NCI-H1092 (cell line): ENCODE results near the gene LGALS12.

Experiments
- DNase-seq: peaks from one replicate; lab custom pipeline; 2025; lab: John Stamatoyannopoulos, UW

Gene LGALS12, protein sequence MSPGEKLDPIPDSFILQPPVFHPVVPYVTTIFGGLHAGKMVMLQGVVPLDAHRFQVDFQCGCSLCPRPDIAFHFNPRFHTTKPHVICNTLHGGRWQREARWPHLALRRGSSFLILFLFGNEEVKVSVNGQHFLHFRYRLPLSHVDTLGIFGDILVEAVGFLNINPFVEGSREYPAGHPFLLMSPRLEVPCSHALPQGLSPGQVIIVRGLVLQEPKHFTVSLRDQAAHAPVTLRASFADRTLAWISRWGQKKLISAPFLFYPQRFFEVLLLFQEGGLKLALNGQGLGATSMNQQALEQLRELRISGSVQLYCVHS

DNA sequence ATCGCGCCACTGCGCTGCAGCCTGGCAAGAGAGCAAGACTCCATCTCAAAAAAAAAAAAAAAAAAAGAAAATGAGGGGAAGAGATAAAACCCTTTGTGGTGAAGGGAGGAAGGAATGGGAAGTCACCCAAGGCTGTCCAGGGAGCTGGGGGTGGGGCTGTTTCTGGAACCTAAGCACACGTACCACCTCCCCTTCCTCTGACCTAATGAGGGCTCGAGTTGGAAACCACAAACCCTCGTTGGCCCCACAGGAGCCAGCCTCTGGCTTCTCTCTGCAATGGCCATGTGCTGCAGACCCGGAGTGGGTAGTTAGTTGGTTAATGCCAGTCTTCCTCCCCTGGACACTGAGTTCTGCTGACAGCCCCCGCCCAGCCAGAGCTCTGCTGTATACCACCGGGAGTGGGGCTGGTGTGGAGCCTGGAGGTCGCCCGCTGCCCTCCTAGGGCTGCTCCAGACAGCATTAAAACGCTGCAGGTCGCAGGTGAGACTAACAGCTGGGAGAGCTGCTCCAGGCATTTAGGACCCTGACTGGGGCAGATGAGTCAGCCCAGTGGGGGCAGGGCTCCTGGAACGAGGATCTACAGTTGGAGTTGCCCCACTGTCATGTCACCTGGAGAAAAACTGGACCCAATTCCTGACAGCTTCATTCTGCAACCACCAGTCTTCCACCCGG is at the start of gene LGALS12:
Gene LGALS12 (plus strand): TSS at position 228 of the 672 bp plus-strand sequence. CDS start 375 bp downstream, at position 603.
- no peak for DNase-seq

DNA sequence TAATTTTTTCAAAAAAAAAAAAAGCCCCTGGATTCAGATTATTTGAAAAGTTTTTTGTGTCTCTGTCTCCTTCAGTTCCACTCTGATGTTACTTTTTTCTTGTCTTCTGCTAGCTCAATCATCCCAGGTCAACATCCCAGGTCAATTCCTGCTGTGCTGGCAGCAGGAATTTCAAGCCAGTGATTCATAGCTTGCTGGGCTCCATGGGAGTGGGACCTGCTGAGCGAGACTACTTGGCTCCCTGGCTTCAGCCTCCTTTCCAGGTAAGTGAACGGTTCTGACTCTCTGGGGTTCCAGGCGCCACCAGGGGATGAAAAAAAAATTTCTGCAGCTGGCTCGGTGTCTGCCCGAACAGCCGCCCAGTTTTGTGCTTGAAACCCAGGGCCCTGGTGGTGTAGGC is 46.3 kb upstream of the LGALS12 start:
- no peak for DNase-seq

DNA sequence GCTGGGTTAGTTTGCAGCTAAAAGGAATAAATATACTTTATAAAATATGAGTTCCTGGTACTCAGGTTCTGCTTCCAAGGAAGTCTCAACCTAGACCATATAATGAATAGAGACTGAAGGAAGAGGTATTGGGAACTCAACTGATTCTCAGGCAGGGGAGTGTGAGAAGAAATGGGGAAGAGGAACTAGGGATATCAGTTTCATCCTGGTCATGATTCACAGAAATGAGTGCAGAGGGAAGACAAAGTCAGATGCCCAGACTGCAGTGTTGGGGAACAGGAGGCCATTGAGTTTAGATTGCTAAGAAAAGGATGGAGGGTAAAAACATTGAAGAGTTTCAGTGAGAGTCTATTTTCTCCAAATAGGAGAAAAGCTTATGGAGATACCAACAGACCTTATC is 43.7 kb upstream of the LGALS12 start:
- no peak for DNase-seq

DNA sequence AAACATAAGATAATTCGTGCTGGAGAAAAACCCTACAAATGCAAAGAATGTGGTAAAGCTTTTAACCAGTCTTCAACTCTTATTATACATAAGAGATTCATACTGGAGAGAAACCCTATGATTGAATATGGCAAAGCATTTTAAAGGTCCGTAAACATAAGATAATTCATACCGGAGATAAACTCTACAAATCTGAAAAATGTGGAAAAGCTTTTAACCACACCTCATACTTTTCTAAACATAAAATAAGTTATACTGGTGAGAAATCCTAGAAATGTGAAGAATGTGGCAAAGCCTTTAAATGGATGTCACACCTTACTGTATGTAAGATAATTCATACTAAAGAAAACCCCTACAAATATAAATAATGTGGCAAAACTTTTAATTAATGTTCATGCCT is 35.6 kb upstream of the LGALS12 start:
- DNase-seq, result no peak

DNA sequence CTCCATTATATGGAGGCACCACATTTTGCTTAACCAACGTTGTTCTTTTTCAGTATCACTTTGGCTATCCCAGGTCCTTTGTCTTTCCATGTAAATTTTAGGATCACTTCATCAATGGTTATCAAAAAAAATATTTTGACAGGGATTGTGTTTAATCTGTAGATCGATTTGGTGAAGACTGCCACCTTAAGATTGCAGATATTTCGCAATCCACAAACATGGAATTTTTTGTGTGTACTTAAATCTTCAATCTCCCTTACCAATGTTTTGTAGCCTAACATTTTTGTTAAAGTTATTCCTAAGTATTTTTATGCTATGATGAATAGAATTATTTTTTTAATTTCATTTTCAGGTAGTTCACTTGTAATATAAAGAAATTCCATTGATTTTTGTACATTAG is 33.5 kb upstream of the LGALS12 start:
- no peak for DNase-seq

DNA sequence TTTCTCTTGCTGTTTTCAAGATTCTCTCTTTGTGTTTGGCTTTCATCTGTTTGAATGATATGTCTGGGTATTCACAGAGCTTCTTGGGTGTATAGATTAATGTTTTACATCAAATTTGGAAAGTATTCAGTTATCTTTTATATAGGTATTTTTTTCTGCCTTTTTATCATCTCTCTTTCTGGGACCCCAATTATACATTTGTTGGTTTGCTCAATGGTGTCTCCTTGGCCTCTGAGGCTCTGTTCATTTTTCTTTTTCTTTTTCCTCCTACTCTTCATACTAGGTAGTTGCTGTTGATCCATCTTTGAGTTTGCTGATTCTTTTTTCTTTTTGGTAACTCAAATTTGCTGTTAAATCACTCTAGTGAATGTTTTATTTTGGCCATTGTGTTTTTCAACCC is 29.3 kb upstream of the LGALS12 start:
- DNase-seq, result no peak

DNA sequence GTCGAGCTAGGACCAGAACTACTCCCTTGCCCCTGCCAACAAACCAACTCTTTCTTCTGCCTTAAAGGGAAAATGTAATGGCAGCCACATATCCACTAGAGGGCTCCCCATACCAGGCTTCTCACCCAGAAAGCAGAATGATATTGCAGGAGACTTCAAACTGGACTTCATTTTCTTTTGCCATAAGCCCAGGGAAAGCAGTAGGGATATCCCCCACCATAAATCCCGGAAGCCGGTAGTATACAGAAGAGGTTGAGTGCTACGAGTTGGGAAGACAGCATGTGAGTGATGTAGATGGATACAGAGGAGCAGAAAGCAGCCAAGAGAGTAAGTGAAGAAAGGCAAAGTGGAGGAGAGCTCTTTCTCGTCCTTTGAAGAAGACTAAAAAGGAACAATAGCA is 27.0 kb upstream of the LGALS12 start:
- DNase-seq, result peak; percentile 16

DNA sequence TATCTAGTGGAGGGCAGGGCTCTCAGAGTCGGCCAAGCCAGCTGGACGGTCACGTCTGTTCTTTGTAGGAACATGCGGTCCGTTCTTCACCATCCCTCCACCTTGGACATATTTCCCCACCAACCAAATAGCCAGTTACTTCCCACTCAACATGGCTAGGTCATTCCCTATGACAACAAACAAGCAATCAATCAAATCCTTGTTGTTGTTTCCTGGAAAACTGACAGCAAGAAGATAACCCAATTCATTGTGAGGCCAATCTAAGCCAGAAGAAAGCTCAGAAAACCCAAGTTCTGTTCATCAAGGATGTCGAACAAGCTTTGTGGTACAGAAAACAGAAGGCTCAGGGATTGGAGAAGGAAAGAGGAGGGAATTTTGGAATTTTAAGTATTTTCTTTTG is 25.8 kb upstream of the LGALS12 start:
- DNase-seq, result no peak

DNA sequence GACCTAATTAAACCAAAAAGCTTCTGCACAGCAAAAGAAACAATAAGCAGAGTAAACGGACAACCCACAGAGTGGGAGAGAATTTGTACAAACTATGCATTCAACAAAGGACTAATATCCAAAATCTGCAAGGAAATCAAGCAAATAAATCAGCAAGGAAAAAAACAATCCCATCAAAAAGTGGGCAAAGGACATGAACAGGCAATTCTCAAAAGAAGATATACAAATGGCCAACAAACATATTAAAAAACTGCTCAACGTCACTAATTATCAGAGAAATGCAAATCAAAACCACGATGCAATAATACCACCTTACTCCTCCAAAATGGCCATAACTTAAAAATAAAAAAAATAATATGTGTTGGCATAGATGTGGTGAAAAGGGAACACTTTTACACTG is 20.1 kb upstream of the LGALS12 start:
- no peak for DNase-seq

DNA sequence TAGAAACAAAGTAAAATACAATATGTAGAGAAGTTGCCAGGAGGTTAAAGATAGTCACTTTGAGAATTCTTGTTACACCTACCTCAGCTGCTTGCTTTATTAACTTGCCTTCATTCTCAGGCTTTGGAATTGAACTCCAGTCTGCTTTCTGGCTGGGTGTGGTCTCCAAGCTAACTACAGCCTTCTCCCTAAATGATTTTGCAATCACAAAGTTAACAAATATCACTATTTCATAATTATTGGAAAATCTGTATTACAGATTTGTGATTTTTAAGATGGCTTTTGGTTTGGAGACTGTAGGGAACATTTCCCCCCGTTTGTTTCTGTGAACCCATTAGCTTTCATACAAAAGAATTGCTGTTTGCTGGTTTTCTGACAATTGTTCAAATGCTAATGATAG is 17.1 kb upstream of the LGALS12 start:
- no peak for DNase-seq

DNA sequence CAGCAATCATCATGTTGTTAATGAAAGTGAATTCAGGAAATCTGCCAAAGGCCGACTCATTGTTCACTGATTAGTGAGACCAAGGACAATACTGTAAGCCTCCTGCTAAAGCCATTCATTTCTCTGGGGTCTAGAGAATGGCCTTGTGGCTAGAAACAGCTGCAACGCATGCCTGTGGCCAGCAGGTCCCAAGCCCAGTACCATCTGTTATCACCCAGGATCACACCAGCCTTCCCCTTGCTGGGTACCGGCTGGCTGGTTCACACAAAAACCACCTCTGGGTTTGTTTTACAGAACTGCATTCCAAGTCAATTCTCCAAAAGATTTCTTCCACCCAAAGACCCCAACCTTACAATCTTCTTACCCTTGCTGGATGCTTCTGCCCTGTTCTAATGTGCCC is 16.0 kb upstream of the LGALS12 start:
- no peak for DNase-seq

DNA sequence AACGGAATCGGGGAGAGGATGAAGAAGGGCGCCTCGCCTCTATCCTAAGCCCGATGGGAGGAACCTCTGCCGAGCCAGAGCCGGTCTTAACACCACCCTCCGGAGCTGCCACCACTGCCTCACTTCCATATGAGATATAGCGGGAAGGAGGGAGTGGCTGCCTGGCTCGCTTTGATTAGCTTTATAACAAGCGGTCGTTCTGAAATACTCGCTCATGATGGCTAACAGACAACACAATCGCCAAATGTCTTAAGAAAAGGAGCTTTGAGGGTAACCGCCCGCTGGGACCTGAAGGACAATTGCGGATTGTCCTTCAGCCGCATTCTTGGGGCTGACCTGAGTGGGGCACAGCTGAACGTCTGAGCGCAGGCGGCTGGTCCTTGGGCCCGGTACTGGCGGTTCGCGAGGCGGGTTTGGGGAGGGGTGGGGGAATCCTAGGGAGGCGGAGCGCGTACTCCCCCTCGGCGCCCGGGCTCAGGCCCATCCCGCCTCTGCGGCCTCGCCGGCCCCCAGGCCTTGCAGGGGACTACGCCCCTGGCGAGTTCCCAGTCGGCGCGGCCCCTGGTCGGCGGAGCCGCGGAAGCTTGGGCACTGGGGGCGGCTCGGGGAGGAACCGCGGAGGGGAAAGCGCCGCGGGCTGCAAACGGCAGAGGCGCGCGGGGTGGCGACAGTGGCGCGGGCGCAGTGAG is 15.2 kb upstream of the LGALS12 start, which contains the start of gene PLAAT5:
Gene PLAAT5 (minus strand): TSS at position 617 of the 689 bp plus-strand sequence. CDS start 133 bp downstream, at position 484.
- no peak for DNase-seq

DNA sequence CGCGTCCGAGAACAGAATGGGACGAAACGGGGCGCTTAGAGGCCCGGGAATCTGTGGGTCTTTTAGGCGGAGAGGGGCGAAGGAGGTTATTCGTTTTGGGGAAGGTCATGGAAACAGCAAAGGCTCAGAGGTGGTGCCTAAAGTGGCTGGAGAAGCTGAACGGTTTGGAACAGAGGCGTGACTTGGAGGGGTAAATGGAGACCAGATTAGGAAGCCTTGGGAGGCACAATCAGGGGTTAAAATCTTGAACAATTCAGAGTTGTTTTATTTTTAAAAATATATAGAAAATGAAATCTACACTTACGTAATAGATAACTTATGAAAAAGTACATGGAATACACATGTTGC is 14.7 kb upstream of the LGALS12 start:
- DNase-seq, result no peak

DNA sequence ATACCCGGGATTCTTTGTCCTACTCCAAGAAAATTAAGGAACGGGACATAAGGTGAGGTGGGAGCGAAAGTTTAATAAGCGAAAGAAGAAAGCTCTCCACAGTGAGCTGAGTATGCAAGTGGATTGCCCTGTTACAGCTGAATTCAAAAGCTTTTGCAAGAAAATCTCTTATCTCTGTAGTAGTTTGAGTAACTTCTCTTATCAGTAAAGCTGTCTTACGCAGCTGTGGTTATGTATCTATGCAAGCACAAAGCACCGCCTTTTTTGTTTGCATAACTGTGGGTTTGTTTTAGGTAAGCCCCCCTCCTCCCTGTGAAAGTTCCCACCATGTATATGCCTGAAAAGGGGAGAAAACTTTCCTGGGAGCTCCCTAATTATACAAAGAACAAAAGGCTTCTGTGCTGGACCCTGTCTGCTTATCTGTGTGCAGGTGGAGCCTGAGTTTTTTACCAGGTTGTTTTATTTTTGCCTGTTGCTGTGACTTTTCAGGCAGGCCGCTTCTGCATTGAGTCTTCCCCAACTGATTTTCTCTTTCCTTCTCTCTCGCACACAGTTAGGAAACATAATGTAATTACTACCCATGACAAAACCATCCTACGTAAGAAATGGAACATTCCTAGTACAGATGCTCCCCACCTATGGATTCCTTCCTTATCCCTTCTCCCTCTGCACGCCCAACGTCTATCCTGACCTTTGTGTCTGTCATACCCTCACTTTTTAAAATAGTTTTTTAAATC is 14.1 kb upstream of the LGALS12 start:
- DNase-seq, result no peak

DNA sequence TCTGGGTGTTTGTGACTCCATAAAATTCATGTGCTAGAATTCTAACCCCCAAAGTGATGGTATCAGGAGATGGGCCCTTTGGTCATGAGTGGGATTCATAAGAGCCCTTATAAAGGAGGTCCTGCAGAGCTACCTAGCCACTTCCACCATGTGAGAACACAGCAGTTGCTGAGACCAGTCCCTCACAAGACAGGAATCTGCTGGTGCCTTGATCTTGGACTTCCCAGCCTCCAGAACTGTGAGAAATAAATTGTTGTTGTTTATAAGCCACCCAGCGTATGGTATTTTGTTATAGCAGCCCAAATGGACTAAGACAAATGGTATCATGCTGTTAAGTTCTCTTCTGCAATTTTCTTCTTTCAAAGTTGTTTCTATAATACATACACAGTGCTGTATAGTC is 13.4 kb upstream of the LGALS12 start:
- DNase-seq, result no peak

DNA sequence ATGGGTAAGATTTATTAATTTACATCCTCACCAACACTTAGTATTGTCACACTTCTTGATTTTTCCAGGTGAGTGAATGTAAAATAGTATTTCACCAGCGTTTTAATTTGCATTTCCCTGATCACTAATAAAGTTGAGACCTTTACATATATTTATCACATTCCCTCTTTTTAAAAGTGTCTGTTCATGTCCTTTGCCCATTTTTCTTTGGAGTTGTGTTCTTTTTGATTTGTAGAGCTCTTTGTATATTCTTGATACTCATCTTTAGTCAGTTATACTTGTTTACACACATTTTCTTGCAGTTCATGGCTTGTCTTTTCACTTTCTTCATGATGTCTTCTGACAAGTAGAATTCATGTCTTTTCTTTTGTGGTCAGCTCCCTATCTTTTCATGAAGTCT is 12.8 kb upstream of the LGALS12 start:
- DNase-seq, result no peak

DNA sequence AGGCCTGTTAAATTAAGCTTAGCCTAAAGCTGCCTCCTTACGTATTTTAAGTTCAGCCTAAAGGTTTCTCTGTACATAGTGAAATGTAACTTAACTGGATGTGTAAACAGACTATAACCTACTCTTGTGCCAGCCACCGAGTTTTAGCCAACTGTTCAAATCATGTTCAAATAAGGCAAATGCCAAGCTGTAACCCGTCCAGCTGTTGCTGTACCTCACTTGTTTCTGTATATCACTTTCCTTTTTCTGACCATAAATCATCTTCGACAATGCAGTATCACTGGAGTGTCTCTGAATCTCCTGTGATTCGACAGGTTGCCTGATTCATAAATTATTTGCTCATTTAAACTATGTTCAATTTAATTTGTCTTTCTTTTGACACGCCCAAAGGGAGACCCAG is 10.9 kb upstream of the LGALS12 start:
- DNase-seq, result no peak

DNA sequence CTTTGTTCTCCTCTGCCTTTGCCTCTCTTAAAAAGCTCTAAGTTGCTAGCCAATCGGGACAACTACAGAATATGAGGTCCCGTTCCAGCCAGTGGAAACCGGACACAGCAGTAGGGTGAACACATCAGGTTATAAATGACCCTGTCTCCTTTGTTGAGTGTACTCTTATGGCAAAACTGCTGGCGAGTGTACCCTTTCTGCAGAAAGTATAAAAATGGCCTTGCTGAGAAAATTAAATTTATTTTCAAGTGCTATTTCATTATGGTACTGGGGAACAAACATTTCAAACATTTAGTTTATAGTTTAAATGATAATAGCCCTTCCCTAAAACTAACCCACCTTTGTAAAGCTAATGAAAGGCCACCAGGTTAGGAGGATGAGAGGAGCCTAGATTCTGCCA is 6.0 kb upstream of the LGALS12 start:
- no peak for DNase-seq

DNA sequence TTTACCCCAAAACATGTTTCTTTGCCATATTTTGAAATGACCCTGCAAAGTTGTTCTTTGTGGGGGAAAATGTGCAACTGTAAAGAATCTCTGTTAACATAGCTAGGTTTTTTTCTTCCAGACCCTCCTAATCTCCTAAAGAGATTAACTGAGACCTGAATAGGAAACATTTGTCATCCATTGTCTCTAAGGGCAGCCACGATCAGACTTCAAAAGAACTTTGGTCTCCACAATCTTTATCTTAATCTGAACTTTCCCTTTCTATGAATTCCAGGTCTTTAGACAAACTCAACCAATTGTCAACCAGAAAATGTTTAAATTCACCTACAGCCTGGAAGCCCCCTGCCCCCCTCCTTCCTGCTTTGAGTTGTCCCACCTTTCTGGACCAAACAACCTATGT is 4.6 kb upstream of the LGALS12 start:
- DNase-seq, result no peak

DNA sequence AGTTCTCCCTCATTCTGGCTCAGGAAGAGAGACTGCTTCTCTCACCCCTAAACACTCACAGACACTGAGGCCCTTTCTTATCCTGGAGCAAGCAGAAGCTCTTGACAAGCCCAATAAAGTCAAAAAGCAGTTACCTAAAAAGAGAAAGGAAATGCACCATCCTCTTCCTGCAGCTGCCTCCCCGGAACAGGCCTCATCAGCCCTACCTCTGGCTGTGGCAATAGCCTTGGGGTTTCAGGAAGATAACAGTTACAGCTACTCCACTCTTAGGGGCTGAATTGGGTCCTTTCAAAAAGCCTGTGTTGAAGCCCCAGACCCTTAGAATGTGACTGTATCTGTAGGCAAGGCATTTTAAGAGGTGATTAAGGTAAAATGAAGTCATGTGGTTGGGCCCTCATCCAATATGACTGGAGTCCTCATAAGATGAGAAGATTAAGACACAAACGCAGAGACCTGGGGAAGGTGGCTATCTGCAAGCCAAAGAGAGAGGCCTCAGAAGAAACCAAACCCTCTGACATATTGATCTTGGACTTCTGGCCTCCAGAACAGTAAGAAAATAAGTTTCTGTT is 3.5 kb upstream of the LGALS12 start:
- no peak for DNase-seq

DNA sequence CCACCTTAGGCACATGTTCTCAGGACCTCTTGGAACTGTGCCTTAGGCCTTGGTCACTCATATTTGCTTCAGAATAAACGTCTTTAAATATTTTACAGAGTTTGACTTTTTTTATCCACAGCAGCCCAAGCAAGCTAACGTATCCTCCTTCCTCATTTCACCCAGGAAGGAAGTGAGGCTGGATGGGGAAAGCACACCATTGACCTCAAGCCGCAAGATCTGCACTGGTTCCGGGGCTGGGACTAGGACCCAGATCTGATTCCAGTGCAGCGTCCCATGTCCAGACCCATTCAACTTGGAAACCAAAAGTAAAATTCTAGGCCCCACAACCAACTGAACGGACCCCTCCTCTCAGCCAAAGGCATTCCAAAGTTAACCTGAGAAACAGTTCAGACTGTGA is 2.4 kb upstream of the LGALS12 start:
- DNase-seq, result no peak

DNA sequence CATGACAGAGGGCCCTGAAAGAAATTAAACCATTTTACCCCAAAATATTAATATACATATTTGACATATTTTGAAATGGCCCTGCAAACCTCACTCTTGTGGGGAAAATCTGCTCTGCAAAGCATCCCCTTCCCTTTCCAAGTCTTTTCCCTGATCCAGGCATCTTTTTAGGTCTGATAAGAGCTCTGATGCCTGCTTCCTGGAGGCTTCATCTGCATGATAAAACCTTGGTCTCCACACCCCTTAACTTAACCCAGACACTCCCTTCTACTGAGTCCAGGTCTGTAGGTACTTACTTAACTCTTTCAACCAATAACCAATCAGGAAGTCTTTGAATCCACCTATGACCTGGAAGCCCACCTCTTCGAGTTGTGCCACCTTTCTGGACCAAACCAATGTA is 1.8 kb upstream of the LGALS12 start:
- DNase-seq, result no peak
